Left ventricle myocardium superior (tissue), 1 donor: ENCODE results near the gene MAST4. TPM values are rescaled to one million over a fixed set of nuclear protein-coding genes. Genes with fewer than 3 reads are reported as not detected.
A peak's percentile ranks its signal among the peaks of the same experiment; 100 is the strongest.
"Not testable (repeated sequence)": the region's sequence is repeated elsewhere in the genome, so short reads cannot be mapped to it uniquely, and the experiment has no call there.

Experiments used
- ATAC-seq: fragments of 200-7000 bp; cut with Tn5 transposase; one replicate; pipeline ENCODE4 v1.9.1; 2020; ENCODE audit warnings: mild to moderate bottlenecking, moderate library complexity
- DNase-seq: peaks from one replicate; pipeline ENCODE4 v3.0.0-alpha.2; 2020
- intact Hi-C: fragments of 100-400 bp; cut with micrococcal nuclease; formaldehyde crosslinking; loops from one replicate; pipeline ENCODE4 v1.11.0; 2022
- total RNA-seq: library from RNA; stranded (reverse); fragmentation: NEBNext Ultra II Directional; extraction: Animal tissue kit (Norgen Biotek cat#: 25700); gene quantifications from one replicate; pipeline ENCODE4 v1.2.1, GENCODE V29; 2021
- donor health status: DM: no; HTN: yes; CAD: no; lungs with severe emphysema.

The MAST4 gene
- total RNA-seq, 1 donor from 2014 or later = 51.5 TPM

DNA sequence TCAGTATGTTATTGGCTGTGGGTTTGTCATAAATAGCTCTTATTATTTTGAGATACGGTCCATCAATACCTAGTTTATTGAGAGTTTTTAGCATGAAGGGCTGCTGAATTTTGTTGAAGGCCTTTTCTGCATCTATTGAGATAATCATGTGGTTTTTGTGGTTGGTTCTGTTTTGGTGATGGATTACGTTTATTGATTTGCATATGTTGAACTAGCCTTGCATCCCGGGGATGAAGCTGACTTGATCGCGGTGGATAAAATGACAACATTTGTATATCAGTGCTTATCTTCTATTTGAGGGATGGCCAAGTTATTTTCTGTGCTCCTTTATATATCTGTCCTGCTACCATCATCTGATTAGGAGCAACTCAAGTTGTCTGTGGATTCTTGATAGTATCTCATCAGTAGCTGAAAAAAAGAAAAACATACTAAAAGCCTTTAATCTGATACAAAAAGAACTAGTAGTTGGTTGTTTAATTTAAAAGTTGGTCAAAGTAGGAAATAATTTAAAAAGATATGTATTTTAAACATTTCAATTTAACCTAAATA lies 531.2 kb downstream of the MAST4 start:
- ATAC-seq, intact Hi-C loops, DNase-seq: not testable (repeated sequence)

DNA sequence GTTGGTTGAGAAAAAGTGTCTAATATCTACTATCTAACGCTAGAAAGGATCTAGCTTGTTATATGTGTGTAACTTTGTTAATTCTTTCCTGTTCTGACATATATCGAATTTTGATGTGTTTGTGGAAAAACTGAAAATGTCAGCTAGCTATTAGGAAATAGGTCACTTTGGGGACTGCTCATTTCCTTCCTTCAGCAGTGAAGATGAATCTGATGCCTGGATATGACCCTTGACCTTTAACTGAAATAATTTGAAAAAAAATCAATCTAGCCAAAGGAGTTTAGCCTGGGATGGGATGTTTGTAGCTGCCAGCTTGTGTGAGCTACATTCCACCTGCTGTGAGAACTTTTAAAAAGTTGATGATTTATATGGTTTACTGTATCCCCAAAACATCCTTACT lies 533.6 kb downstream of the MAST4 start:
- intact Hi-C loops = no loop called here
- no peak for ATAC-seq
- DNase-seq = no peak

DNA sequence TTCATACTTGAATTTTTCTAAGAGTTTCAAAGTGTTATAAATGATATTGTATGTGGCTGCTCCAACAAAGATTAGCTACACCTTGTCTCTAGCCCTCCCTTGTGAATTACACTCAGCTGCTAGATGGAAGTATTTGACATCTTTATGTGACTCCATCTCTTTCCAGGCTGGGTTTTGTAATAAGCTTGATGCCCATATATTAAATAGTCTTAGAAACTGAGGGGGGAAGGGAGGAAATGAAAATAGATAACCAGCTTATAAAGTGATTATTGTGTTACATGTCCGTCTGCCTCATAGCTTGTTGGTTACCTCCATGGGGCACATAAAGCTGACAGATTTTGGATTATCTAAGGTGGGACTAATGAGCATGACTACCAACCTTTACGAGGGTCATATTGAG lies 537.0 kb downstream of the MAST4 start:
- DNase-seq (no peak), ATAC-seq (no peak)
- intact Hi-C loops = no loop called here

DNA sequence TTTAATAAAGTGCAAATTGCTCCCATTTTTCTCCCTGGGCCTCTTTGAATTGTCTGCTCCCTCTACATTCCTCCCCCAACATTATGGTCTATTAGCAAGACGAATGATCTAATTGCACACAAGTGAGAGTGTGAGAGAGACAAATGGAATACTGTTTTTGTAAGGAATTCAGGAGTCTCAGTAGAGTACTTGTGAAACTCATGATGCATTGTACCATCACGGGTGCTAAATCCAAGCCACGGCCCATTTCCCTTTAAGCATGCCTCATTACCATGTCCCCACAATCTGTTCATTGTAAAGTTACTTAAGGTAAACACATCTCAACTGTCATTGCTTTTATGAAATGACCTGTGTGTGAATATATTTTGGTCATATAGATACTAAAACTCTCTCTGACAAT lies 537.6 kb downstream of the MAST4 start:
- intact Hi-C loops = no loop called here
- ATAC-seq (no peak), DNase-seq (no peak)

DNA sequence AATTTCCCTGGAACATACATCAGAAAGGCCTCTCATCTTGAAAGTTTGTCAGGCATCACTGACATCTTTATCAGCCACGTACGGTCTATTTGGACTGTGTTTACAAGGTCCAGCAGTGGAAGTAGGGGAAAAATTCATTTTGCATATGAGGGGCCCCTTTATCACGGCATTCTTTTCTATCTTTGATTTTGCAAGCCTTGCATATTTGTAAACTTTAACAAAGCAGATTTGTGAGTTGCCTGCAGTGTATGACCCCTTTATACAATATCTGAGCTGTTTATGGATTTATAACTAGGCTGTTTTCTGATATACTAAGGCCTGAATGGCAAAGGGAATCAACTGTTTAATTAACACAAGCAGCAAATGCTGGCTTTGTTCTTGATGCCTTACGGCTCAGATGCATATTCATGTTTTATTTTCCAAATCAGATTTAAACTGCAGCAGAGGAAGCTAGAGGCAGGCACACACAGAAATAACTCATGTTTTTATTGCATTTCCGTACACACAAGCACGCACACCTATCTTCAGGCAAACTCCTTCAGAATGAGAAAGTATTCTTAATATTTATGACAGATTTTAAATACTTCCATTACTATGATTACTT lies 539.3 kb downstream of the MAST4 start:
- intact Hi-C loops = no loop called here
- ATAC-seq = no peak
- DNase-seq = no peak

DNA sequence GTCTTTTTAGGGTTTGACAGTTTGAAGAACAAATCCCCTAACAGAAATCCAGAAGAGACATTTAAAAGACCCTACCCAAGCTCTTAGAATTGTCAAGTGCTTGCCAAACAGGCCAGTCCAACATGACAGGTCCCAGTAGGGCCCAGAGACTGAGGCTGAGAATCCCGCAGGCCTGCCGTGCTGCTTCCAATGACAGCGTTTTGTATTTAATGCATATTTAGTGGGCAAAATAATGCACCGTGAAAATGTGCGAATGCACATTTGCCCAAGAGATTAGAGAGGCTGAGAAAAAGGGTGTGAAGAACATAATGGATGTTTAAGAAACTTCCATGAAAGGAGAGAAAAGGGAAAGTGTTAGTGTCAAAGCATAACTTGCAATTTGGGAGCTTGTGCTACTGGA lies 542.8 kb downstream of the MAST4 start:
- ATAC-seq = no peak
- intact Hi-C loops = no loop called here
- no peak for DNase-seq

DNA sequence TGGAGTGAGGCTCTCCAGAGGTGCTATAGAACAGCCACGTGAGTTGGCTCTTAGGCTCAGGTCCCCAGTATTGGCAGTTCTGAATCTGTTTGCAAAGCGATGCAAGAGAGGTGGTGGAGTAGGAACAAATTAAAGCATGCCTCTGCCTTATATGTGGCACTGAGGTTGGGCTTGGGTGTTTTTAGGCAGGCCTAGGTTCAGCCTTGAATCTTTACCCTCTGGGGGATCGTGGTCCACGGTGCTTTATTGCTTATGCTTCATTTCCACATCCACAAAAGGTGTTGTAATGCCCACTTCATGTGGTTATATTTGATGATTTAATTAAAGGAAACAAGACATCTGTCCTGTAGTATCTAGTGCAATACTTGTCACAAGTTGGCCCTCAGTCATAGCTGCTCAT lies 544.2 kb downstream of the MAST4 start:
- intact Hi-C loops = no loop called here
- no peak for ATAC-seq
- no peak for DNase-seq

DNA sequence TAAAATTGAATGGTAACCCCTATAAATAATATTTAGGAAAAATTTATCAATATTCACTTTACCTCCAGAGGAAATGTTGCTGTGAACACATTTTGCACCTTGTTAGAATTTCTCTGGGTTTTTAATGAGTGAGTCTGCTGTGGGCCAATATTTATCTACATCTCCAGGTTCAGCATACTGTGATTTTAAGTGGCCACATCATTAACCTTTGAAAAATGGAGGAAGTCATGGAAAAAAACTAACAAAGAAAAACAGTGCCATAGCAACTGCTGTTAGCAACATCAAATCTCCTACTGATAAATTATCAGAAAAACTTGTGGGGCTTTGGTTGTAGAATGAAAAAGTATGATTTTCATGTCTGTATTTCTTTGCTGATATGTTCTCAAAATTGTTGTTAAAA lies 545.5 kb downstream of the MAST4 start:
- intact Hi-C loops = no loop called here
- ATAC-seq = no peak
- no peak for DNase-seq

DNA sequence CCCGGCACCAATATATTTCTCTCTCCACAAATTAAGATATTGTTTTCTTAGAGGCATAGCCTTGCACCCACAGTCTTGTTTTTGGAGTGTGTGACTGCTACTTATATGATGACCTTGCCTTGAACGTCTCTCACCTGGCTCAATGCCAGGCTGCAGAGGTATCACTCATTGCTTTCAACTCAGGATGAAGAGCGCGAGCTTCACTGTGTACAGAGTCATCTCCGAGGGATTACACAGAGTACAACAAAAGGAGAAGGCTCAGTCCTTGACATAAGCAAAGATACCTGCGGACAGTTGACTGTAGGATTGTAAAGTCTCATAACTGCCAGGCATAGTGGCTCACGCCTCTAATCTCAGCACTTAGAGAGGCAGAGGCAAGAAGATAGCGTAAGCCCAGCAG lies 546.6 kb downstream of the MAST4 start:
- DNase-seq (no peak), ATAC-seq (peak; percentile 57)
- intact Hi-C loops = no loop called here

DNA sequence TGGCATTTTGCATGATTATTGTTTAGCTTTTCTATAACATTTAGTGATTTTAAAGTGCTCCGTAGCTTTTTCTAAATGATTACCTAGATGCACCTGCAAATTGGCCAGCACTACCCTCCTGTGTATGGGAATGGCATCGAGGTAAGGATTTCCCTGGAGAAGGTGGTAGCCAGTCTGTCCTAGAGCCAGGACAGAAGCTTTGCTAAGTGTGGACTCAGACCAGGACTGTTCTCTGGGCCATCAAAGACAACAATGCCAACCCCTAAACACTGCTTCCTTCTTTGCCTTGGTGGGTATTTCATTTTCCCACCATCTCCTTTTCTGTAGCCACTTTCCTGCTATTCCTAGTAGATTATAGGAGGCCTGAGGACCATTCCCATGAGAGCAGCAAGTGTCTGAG lies 547.4 kb downstream of the MAST4 start:
- DNase-seq (no peak), ATAC-seq (no peak)
- intact Hi-C loops = no loop called here

DNA sequence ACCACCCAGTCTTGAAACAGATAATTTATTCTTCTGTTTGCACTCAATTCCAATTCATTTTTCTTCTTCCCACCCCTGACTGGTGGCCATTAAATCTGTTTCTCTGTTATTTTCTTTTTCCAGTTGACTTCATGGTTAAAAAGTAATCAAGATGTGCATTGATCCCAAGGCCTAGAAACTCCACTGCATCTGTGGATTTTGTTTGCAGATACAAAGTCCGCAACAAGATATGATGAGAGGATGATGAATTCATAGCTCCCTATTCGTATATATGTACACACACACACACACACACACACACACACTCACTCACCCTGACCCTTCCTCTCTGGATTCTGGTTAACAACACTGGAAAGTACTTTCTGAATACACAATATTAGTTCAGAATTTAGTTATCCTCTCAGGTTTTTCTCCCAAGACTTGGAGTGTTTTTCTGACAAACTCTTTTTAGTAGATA lies 548.0 kb downstream of the MAST4 start:
- DNase-seq (no peak), ATAC-seq (no peak)
- intact Hi-C loops = no loop called here

DNA sequence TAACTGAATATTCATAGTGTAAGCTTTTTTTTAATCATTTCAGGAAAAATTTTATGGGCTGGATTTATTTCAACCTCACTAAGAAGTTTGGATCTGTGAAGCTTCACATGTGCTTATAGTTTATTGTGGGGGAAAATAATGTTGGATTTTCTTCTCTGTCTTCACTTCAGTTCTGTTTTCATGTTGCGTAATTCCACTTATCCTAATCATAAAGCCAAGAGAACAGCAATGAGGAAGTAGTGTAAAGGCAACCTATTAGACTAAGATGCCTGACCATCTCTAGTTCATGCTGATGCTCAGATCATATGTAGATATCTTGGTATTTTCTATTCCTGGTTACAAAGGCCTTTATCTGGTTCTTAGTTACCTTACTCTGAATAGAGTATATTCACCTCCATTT lies 550.4 kb downstream of the MAST4 start:
- ATAC-seq (no peak), DNase-seq (no peak)
- intact Hi-C loops = no loop called here

DNA sequence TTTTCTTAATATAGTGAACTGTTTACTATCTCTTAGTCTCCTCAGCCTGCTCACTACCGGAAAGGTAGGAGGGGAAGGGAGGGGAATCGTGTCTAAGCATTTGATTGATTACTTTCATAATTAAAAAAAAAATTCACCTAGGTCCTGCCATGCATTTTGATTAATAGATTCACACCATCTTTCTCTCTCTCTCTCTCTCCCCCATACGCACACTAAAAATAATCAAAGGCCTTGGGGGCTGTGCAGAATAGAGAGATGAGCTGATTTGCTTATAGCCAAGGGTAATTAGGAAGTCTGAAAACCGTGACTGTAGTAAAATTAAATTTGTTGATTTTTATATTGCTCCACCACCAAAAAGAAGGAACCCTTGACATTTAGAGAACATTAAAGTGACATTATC lies 550.8 kb downstream of the MAST4 start:
- ATAC-seq (no peak), DNase-seq (no peak)
- intact Hi-C loops = no loop called here

DNA sequence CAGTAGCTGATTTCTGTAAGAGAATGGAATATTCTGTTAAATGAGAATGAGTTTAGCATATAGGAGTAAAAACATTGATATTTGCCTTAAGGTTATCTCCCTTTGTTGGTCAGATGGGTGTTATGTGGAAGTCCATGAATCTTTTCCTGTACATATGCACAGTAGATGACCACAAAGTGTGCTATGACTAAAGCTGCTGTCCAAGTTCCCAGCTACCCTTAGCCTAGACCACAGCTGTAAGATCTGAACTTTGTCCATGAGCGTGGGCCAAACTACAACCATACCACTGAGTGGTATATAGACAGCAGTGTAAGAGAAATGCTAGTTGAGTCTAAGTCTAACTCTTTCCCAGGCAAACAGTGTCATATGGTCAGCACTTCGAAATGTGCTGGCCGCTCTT lies 551.6 kb downstream of the MAST4 start:
- DNase-seq (no peak), ATAC-seq (no peak)
- intact Hi-C loops = no loop called here

DNA sequence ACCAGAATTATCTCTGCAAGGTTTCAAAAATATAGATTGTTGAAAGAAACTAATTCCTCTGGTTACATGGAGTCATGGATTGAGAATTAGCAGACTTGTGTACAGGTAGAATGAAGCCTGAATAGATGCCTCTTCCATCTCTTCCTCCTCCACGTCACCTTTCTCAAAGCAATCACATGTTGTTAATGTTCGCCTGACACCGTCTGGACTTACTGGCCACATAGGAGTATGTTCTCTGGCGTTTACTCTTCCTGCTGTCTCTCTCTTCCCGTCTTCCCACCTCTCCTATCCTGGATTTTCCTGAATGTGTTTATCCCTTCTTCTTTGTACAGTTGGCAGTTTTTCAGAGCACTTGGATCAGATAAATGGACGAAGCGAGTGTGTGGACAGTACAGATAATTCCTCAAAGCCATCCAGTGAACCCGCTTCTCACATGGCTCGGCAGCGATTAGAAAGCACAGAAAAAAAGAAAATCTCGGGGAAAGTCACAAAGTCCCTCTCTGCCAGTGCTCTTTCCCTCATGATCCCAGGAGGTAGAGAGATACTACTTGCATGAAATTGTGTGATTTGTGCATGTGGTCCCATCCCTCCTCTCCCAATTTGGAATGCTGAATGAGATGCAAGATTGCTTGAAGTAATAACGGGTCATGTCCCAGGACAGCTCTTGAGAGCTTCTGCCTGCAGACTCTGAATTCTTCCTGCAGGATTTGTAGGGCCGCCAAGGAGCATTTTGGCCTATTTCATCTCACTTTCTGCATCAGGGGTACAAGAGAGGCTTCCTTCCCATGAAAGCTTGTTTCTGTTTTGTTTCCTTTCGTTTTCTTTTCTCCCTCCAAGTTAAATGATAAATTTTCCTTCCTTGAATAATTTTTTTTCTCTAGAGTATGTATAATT lies 553.1 kb downstream of the MAST4 start:
- ATAC-seq (peak; percentile 49), DNase-seq (no peak)
- intact Hi-C loops = no loop called here

DNA sequence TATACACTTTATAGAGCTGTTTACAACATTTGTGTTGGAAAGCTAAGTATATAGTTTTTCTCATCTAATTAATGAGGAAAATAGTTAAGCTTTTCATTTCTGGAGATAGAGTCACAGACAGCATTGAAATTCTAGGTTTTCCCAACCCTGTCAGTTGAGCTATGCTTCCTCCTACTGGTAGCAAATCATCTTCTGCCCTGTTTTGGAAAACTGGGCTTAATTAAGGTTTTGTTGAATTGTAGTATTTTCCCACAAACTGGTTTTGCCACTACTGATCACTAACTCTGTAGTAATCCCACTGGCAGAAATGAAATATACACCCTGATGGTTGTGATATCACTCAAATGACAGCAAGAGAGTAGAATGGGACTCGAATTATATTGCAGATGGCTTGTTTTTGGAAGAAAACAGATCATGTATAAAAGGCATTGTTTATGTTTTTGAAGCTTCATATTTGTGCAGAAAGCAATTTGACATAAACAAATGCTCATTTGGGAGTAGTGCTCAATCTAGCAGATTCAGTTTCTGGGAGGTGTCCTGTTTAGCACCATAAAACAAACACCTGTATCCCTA lies 553.8 kb downstream of the MAST4 start:
- no peak for DNase-seq
- intact Hi-C loops = loop anchor here (10.0 kb wide), 2 partner anchors 55 to 335 kb away; no protein-coding TSS in a partner anchor
- ATAC-seq = peak; percentile 24

DNA sequence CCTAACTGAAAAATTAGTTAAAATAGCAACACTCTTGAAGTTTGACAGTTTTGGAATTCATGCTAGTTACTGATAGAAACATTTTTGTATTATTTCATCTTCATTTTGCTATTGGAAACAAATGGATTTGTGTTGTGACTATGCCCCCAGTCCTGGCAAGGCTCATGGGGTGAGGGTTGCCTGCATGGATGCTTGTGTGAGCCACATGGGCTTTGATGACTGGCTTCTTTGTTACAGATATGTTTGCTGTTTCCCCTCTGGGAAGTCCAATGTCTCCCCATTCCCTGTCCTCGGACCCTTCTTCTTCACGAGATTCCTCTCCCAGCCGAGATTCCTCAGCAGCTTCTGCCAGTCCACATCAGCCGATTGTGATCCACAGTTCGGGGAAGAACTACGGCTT lies 556.2 kb downstream of the MAST4 start:
- intact Hi-C loops = loop anchor here (10.0 kb wide), 2 partner anchors 52 to 338 kb away; no protein-coding TSS in a partner anchor

DNA sequence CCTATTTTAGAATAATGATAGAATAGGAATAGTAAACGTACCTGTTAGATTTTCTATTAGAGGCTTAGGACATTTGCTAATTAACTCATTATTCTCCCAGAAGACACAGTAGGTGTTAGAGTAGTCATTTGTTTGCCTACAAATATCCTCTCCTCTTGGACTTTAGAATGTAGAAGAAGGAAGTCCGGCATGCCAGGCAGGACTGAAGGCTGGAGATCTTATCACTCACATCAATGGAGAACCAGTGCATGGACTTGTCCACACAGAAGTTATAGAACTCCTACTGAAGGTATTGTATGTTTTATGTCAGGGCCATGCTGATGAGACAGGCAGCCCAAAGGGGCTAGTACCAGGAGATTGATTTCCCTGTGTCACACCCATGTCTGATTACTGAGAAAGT lies 557.1 kb downstream of the MAST4 start:
- ATAC-seq = no peak

More for the DNA sequence above, 556.2 kb downstream of the MAST4 start:
- DNase-seq (no peak), ATAC-seq (no peak)

DNA sequence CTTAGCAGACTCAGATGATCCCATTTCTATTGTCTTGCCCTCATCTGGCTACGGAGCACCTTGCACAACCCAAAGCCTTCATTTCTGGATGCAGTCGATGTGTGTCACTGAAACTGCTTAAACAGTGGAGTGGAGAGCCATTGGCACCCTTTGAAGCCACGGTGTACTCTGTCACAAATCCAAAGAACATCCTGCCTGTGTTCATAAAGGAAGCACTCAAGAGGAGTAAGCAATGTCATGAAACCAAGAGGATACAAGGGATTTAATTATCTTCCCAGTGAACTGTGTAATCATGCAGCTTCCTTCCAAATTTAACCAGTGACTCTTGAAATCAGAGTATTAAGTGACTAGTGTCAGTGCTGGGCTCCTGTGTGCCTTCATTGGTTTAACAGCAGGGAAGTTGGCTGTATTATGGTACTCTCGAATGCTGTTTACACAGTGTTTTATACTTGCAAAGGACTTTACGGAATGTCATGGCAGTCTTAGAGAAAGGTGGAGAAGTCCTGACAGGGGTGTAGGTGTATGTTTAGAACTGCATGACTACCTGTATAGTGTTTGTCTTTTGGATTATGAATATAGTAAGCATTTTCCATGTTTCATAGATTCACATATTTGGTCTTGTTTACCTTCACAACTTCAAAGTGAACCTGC lies 558.5 kb downstream of the MAST4 start:
- intact Hi-C loops = loop anchor here (10.0 kb wide), 2 partner anchors 50 to 340 kb away; no protein-coding TSS in a partner anchor
- ATAC-seq = peak; percentile 92
- DNase-seq = no peak

More for the DNA sequence above, 557.1 kb downstream of the MAST4 start:
- intact Hi-C loops = loop anchor here (10.0 kb wide), 2 partner anchors 52 to 338 kb away; no protein-coding TSS in a partner anchor
- no peak for DNase-seq
